HL-60 (cell line): Measurements from ENCODE around the gene TMEM178A.

Experiments
- DNase-seq, 2 experiments: peaks; one replicate each; pipeline ENCODE4 v3.0.0-alpha.2; 2010 to 2020; ENCODE audit warnings: low read depth in 1 of 2, low spot score in 1 of 2
- H3K27ac ChIP-seq: fragments of 250-450 bp; sonication (Bioruptor Pico); replicated peaks from 2 replicates; pipeline ENCODE4 v1.5.1; 2020; ENCODE audit warnings: mild to moderate bottlenecking, moderate library complexity
- H3K27me3 ChIP-seq: fragments of 250-450 bp; sonication (Bioruptor Pico); 2 replicates; pipeline ENCODE4 v1.5.1; 2021; ENCODE audit warnings: mild to moderate bottlenecking, moderate library complexity; ENCODE audit not compliant: insufficient read depth, poor library complexity, severe bottlenecking
- H3K4me3 ChIP-seq: replicated peaks from 2 replicates; pipeline ENCODE4 v1.5.1; 2011; ENCODE audit warnings: mild to moderate bottlenecking, control low read depth, low read length; ENCODE audit not compliant: insufficient read depth
- CTCF ChIP-seq: IDR thresholded peaks from one replicate; pipeline ENCODE4 v1.5.1; 2011; ENCODE audit warnings: low read length, control low read depth, inconsistent platforms; ENCODE audit not compliant: insufficient read depth
- GABPA ChIP-seq: IDR thresholded peaks from 2 replicates; pipeline ENCODE4 v1.6.1; 2012; ENCODE audit warnings: low read depth
- POLR2AphosphoS5 ChIP-seq: IDR thresholded peaks from 2 replicates; pipeline ENCODE4 v1.6.1; 2012; ENCODE audit warnings: low read depth
- REST ChIP-seq: IDR thresholded peaks from 2 replicates; pipeline ENCODE4 v1.6.1; 2012; ENCODE audit warnings: low read depth; ENCODE audit not compliant: insufficient replicate concordance
- SPI1 ChIP-seq: IDR thresholded peaks from 2 replicates; pipeline ENCODE4 v1.6.1; 2012; ENCODE audit warnings: low read depth, mild to moderate bottlenecking, borderline replicate concordance

The TMEM178A gene

GRCh38 chr2:39664888-39665591, 677 bp upstream of the TMEM178A start:
- DNase-seq: no peak
- no peak overlapping the region for H3K27ac ChIP-seq
- H3K27me3 ChIP-seq: peaks cover 17% of the 10 kb centered on the region
- no peak for TF ChIP-seq SPI1
- TF ChIP-seq CTCF: no peak
- H3K4me3 ChIP-seq: no peak overlapping the region

DNA sequence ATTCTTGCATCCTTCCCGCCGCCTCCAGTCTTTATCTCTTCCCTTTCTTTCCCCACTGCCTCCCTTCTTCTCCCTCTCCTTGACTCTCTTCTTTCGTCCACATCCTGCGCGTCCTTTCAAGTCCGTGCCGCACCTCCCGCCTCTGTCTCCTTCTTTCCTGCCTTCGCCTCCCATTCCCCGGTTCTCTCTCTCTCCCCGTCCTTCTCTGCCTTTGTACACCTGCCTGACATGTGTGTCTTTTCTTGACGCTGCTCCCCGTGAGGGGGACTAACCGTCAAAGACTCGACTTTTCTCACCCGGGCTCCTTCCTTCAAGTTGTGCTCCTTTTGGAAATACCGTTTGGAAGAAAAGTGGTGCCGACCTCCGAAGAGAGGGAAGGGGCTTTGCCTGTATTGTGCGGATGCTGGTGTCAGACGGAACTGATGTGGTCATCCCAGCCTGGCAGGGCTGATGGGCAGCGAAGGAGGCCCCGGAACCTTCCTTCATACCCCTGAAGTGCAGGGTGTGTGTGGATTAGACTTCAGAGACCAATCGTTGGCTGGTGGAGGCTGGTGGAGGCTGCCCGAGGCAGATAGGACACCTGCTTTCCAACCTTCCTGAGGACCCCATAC, 879 bp downstream of the TMEM178A start:
- DNase-seq: no peak
- peak overlapping the region; percentile 38 for H3K4me3 ChIP-seq
- H3K27ac ChIP-seq: no peak overlapping the region
- TF ChIP-seq SPI1: no peak
- TF ChIP-seq CTCF: no peak
- TF ChIP-seq REST: no peak
- TF ChIP-seq GABPA: no peak
- no peak for TF ChIP-seq POLR2AphosphoS5
- peaks cover 17% of the 10 kb centered on the region for H3K27me3 ChIP-seq

DNA sequence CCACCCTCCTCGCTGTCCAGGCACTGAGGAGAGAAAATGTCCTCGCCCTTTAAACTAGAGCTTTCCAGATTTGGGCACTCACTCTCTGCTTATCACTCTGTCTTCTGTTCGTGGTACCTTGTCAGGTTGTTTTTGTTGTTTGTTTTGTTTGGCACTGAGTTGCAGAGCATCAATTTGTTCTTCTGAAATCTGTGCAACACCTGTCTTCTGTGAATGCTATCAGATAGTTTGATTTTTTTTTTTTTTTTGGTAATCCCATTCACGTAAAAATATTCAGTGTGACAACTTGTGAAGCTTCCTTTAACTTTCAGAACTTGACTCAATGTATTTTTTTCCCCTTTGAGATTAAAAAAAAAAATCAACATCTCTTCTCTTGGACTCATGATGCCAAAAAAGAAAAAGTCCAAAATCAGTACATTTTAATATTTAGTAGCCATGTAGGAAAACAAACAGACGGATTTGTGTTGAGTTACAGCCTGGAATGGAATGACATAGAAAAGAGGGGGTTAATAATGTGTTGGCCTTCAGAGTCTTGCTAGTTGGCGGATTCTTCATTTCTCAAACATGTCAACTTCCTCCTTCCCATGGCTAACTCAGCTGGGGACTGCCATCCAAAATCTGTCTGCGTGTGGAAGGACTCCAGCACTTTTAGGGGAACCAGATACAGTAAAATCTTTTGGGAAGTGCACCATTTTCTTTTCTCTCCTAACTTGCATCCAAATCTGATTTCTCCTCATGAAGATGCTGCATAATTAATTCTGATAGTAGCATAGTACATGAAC, 1.6 kb downstream of the TMEM178A start:
- peak in 1 of 2 experiments; percentile 25 for DNase-seq

More for the DNA sequence above, 1.6 kb downstream of the TMEM178A start:
- H3K4me3 ChIP-seq: no peak overlapping the region
- no peak overlapping the region for H3K27ac ChIP-seq
- H3K27me3 ChIP-seq: peaks cover 17% of the 10 kb centered on the region
- TF ChIP-seq SPI1: no peak
- no peak for TF ChIP-seq POLR2AphosphoS5
- no peak for TF ChIP-seq CTCF
- TF ChIP-seq REST: no peak
- no peak for TF ChIP-seq GABPA
